SH-SY5Y (cell line): ENCODE results near the gene ANKRD49.

Source experiments
- GATA2 ChIP-seq: IDR thresholded peaks from 2 replicates; pipeline ENCODE4 v1.6.1; 2011; ENCODE audit warnings: mild to moderate bottlenecking, low read depth, low read length
- GATA3 ChIP-seq: IDR thresholded peaks from 2 replicates; pipeline ENCODE4 v1.6.1; 2011; ENCODE audit warnings: low read depth, mild to moderate bottlenecking, low read length, moderate library complexity

DNA sequence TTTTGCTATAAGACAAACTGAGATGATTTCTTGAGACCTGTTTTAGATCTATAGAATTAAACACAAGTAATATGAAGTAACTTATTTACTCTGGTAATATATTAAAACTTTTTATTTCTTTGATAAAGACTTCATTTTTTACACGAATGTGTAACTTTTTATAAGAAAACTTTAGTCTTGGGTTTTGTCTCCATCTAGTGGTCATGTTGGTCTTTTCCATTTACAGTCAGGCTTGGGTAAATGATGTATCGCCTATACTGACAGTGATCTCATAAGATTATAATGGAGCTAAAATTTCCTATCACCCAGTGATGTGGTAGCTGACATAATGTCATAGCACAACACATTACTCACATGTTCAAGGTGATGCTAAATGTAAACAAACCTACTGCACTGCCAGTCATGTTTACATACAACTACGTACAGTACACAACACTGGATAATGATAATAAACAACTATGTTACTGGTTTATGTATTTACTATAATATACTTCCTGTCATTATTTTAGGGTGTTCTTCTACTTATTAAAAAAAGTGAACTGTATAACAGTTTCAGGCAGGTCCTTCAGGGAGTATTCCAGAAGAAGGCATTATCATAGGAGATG, 11.0 kb downstream of the ANKRD49 start:
- TF ChIP-seq GATA3 (no peak), GATA2 (no peak)
